Tongue (tissue), 2 donors: ENCODE results near the gene SH2D6. TPM values are rescaled to one million over a fixed set of nuclear protein-coding genes. Genes with fewer than 3 reads are reported as not detected.
"Not testable (repeated sequence)": the region's sequence is repeated elsewhere in the genome, so short reads cannot be mapped to it uniquely, and the experiment has no call there.

Source experiments
- DNase-seq: peaks from one replicate; pipeline ENCODE4 v3.0.0-alpha.2; 2015
- total RNA-seq: library from RNA; depleted of rRNA; stranded (reverse); fragments of >200 nt; gene quantifications from one replicate; pipeline ENCODE4 v1.2.3, GENCODE V29; 2014

Gene SH2D6
- total RNA-seq, 1 donor from 2014 or later, result not detected

- no peak for DNase-seq
Observed at GRCh38 chr2:85398426-85399182, 19.9 kb upstream of the SH2D6 start.

GRCh38 chr2:85399183-85399455, 19.4 kb upstream of the SH2D6 start:
- no peak for DNase-seq

GRCh38 chr2:85400023-85400422, 18.5 kb upstream of the SH2D6 start:
- no peak for DNase-seq

- DNase-seq, result no peak
Observed at GRCh38 chr2:85400541-85401463, 17.7 kb upstream of the SH2D6 start.

GRCh38 chr2:85401464-85401805, 17.1 kb upstream of the SH2D6 start:
- DNase-seq, result no peak

- DNase-seq, result no peak
Observed at GRCh38 chr2:85401844-85402243, 16.7 kb upstream of the SH2D6 start.

- DNase-seq, result peak; percentile 22
Observed at GRCh38 chr2:85405201-85406059, 13.1 kb upstream of the SH2D6 start.

- peak; percentile 41 for DNase-seq
Observed at GRCh38 chr2:85409845-85410583, 8.5 kb upstream of the SH2D6 start, which contains the start of gene CAPG. CAPG (minus strand) TSS chr2:85410366; CDS start chr2:85402145, 8,221 bp downstream.

- no peak for DNase-seq
Observed at GRCh38 chr2:85410584-85411404, 7.7 kb upstream of the SH2D6 start.

- no peak for DNase-seq
Observed at GRCh38 chr2:85411405-85411748, 7.1 kb upstream of the SH2D6 start.

- DNase-seq, result peak; percentile 78
Observed at GRCh38 chr2:85413592-85414420, 4.7 kb upstream of the SH2D6 start.

- not testable (repeated sequence) for DNase-seq
Observed at GRCh38 chr2:85414421-85414759, 4.1 kb upstream of the SH2D6 start.

GRCh38 chr2:85414761-85415553, 3.6 kb upstream of the SH2D6 start:
- no peak for DNase-seq

GRCh38 chr2:85415980-85416650, 2.4 kb upstream of the SH2D6 start:
- DNase-seq, result no peak

GRCh38 chr2:85419009-85419675, 628 bp downstream of the SH2D6 start:
- no peak for DNase-seq

GRCh38 chr2:85420536-85421259, 2.2 kb downstream of the SH2D6 start:
- peak; percentile 95 for DNase-seq

- no peak for DNase-seq
Observed at GRCh38 chr2:85421260-85422071, 3.0 kb downstream of the SH2D6 start.
